Measurements from ENCODE around the gene IL1RAPL2.

GRCh38 chrX:105475801-105476200 lies 909.8 kb downstream of the IL1RAPL2 start:
- no peak for TF ChIP-seq EZH2 (IDR thresholded peaks at IDR 0.05)
- no peak for TF ChIP-seq POLR2AphosphoS5 (IDR thresholded peaks at IDR 0.05; ENCODE audit: borderline replicate concordance, low read depth, low read length)
- no peak for TF ChIP-seq FOXP2 (optimal IDR thresholded peaks at IDR 0.05; ENCODE audit: control extremely low read depth, extremely low read length, insufficient read depth)
